ENCODE data around the gene GALP.

The GALP gene

GRCh38 chr19:56223481-56223880, 47.7 kb downstream of the GALP start:
- Histone ChIP-seq H3K4me3 (ENCODE audit: low read depth in 1 of 2, low read length in 1 of 2) (no peak overlapping the region), H3K27me3 (peaks cover 11% of the 10 kb centered on the region), H3K9me3 (no peaks in the 10 kb centered on the region), H3K36me3 (no peaks in the 10 kb centered on the region), H3K4me1 (ENCODE audit: control insufficient read depth in 1 of 2, insufficient read depth in 1 of 2, low read depth in 1 of 2, low read length in 1 of 2) (no peaks in the 10 kb centered on the region), H3K27ac (no peak overlapping the region)
- TF ChIP-seq, protein P1, sequence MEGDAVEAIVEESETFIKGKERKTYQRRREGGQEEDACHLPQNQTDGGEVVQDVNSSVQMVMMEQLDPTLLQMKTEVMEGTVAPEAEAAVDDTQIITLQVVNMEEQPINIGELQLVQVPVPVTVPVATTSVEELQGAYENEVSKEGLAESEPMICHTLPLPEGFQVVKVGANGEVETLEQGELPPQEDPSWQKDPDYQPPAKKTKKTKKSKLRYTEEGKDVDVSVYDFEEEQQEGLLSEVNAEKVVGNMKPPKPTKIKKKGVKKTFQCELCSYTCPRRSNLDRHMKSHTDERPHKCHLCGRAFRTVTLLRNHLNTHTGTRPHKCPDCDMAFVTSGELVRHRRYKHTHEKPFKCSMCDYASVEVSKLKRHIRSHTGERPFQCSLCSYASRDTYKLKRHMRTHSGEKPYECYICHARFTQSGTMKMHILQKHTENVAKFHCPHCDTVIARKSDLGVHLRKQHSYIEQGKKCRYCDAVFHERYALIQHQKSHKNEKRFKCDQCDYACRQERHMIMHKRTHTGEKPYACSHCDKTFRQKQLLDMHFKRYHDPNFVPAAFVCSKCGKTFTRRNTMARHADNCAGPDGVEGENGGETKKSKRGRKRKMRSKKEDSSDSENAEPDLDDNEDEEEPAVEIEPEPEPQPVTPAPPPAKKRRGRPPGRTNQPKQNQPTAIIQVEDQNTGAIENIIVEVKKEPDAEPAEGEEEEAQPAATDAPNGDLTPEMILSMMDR (IDR thresholded peaks at IDR 0.05) = no peak
